Measurements from ENCODE around the gene CAST.

Gene CAST

GRCh38 chr5:96768708-96769251 lies 106.6 kb downstream of the CAST start:
- Histone ChIP-seq H3K9me2 (replicated peaks; ENCODE audit: insufficient read depth, low read length) (no peaks in the 10 kb centered on the region), H3K9me3 (ENCODE audit: insufficient read depth, low read length) (no peaks in the 10 kb centered on the region), H3K27ac (ENCODE audit: low read depth, low read length) (no peak overlapping the region), H3K4me3 (ENCODE audit: insufficient read depth, low read length, poor library complexity, severe bottlenecking) (no peak overlapping the region), H2AFZ (ENCODE audit: low read depth, low read length, severe bottlenecking) (no peak overlapping the region), H3K9ac (ENCODE audit: low read length) (no peak overlapping the region), H3F3A (ENCODE audit: insufficient read depth) (no peaks in the 10 kb centered on the region), H3K4me2 (ENCODE audit: low read depth, low read length, poor library complexity, severe bottlenecking) (no peak overlapping the region), H3K27me3 (ENCODE audit: low read length) (no peaks in the 10 kb centered on the region), H3K36me3 (ENCODE audit: low read length) (peaks cover 30% of the 10 kb centered on the region), H4K20me1 (ENCODE audit: low read depth, low read length) (no peaks in the 10 kb centered on the region), H3K79me2 (ENCODE audit: insufficient read depth, low read length) (no peaks in the 10 kb centered on the region)
- TF ChIP-seq CTCF (IDR thresholded peaks at IDR 0.05; ENCODE audit: insufficient read depth, low read length, poor library complexity, severe bottlenecking), result no peak
- TF ChIP-seq EZH2phosphoT487 (conservative IDR thresholded peaks at IDR 0.05; ENCODE audit: low read length), result no peak

DNA sequence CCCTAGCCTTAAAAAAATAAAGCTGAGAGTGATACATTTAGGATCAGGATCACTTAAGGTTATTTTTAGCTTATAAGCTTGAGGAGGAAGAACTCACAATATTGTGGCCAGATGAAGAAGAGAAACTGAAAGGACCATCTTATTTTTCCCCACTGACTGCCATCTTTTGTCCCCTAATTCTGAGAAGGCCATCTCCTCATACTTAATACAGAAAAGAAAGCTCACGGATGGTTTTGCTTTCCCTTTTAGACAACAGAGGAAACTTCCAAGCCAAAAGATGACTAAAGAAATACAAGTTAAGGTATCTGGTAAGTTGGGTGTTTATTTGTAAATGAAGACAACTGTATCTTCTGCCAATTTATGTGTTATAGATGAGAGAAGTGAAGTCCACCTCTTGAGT lies 109.2 kb downstream of the CAST start:
- H4K20me1 ChIP-seq (ENCODE audit: low read depth, low read length), result no peaks in the 10 kb centered on the region
- TF ChIP-seq EZH2phosphoT487 (conservative IDR thresholded peaks at IDR 0.05; ENCODE audit: low read length), result no peak
- no peak for TF ChIP-seq CTCF (IDR thresholded peaks at IDR 0.05; ENCODE audit: insufficient read depth, low read length, poor library complexity, severe bottlenecking)
- H3K27ac ChIP-seq (ENCODE audit: low read depth, low read length), result no peak overlapping the region
- H3K27me3 ChIP-seq (ENCODE audit: low read length), result no peaks in the 10 kb centered on the region
- no peaks in the 10 kb centered on the region for H3K9me2 ChIP-seq (replicated peaks; ENCODE audit: insufficient read depth, low read length)
- H3K36me3 ChIP-seq (ENCODE audit: low read length), result peaks cover 43% of the 10 kb centered on the region
- H2AFZ ChIP-seq (ENCODE audit: low read depth, low read length, severe bottlenecking), result no peak overlapping the region
- no peak overlapping the region for H3K4me2 ChIP-seq (ENCODE audit: low read depth, low read length, poor library complexity, severe bottlenecking)
- H3K4me3 ChIP-seq (ENCODE audit: insufficient read depth, low read length, poor library complexity, severe bottlenecking), result no peak overlapping the region
- H3F3A ChIP-seq (ENCODE audit: insufficient read depth), result no peaks in the 10 kb centered on the region
- no peaks in the 10 kb centered on the region for H3K79me2 ChIP-seq (ENCODE audit: insufficient read depth, low read length)
- H3K9me3 ChIP-seq (ENCODE audit: insufficient read depth, low read length), result no peaks in the 10 kb centered on the region
- H3K9ac ChIP-seq (ENCODE audit: low read length), result no peak overlapping the region

GRCh38 chr5:96772111-96772510 lies 109.9 kb downstream of the CAST start:
- Histone ChIP-seq H3K9ac (ENCODE audit: low read length) (no peak overlapping the region), H3K79me2 (ENCODE audit: insufficient read depth, low read length) (no peaks in the 10 kb centered on the region), H3K4me2 (ENCODE audit: low read depth, low read length, poor library complexity, severe bottlenecking) (no peak overlapping the region), H3K36me3 (ENCODE audit: low read length) (peaks cover 43% of the 10 kb centered on the region), H3F3A (ENCODE audit: insufficient read depth) (no peaks in the 10 kb centered on the region), H4K20me1 (ENCODE audit: low read depth, low read length) (no peaks in the 10 kb centered on the region), H3K4me3 (ENCODE audit: insufficient read depth, low read length, poor library complexity, severe bottlenecking) (no peak overlapping the region), H3K27me3 (ENCODE audit: low read length) (no peaks in the 10 kb centered on the region), H2AFZ (ENCODE audit: low read depth, low read length, severe bottlenecking) (no peak overlapping the region), H3K9me2 (replicated peaks; ENCODE audit: insufficient read depth, low read length) (no peaks in the 10 kb centered on the region), H3K27ac (ENCODE audit: low read depth, low read length) (no peak overlapping the region), H3K9me3 (ENCODE audit: insufficient read depth, low read length) (no peaks in the 10 kb centered on the region)
- no peak for TF ChIP-seq CTCF (IDR thresholded peaks at IDR 0.05; ENCODE audit: insufficient read depth, low read length, poor library complexity, severe bottlenecking)
- TF ChIP-seq EZH2phosphoT487 (conservative IDR thresholded peaks at IDR 0.05; ENCODE audit: low read length), result no peak

All from SU-DHL-6 (cell line).